ENCODE results near the gene ANAPC4. TPM values are rescaled to one million over a fixed set of nuclear protein-coding genes. Genes with fewer than 3 reads are reported as not detected.

The ANAPC4 gene
- total RNA-seq, 2 experiments from 2014 or later = 32.7 to 50.6 TPM

GRCh38 chr4:25440478-25441030 lies 63.5 kb downstream of the ANAPC4 start:
- Histone ChIP-seq H4K20me1 (ENCODE audit: insufficient read depth, low read length) (no peaks in the 10 kb centered on the region), H3K4me1 (ENCODE audit: insufficient read depth, low read length, poor library complexity, severe bottlenecking) (no peaks in the 10 kb centered on the region), H3K36me3 (ENCODE audit: insufficient read depth, low read length) (no peaks in the 10 kb centered on the region), H3K9me3 (ENCODE audit: low read length) (no peaks in the 10 kb centered on the region), H3K79me2 (ENCODE audit: insufficient read depth, low read depth, low read length) (no peaks in the 10 kb centered on the region), H3K4me2 (ENCODE audit: low read length) (no peak overlapping the region), H3K27ac (ENCODE audit: low read depth, low read length, poor library complexity, severe bottlenecking) (no peak overlapping the region), H3K4me3 (ENCODE audit: low read depth, low read length, poor library complexity, severe bottlenecking) (no peak overlapping the region), H2AFZ (ENCODE audit: low read length) (no peak overlapping the region), H3K9me2 (ENCODE audit: insufficient read depth, low read length) (no peaks in the 10 kb centered on the region)
- ChIA-PET POLR2A (no interaction called here), CTCF (ENCODE audit: unreplicated experiment) (no interaction called here)
- intact Hi-C loops (cut with micrococcal nuclease; ENCODE audit: unreplicated experiment) = loop anchor here (2.0 to 10.0 kb wide), 3 partner anchors 244 to 494 kb away; no protein-coding TSS in a partner anchor
- TF ChIP-seq, protein P1, sequence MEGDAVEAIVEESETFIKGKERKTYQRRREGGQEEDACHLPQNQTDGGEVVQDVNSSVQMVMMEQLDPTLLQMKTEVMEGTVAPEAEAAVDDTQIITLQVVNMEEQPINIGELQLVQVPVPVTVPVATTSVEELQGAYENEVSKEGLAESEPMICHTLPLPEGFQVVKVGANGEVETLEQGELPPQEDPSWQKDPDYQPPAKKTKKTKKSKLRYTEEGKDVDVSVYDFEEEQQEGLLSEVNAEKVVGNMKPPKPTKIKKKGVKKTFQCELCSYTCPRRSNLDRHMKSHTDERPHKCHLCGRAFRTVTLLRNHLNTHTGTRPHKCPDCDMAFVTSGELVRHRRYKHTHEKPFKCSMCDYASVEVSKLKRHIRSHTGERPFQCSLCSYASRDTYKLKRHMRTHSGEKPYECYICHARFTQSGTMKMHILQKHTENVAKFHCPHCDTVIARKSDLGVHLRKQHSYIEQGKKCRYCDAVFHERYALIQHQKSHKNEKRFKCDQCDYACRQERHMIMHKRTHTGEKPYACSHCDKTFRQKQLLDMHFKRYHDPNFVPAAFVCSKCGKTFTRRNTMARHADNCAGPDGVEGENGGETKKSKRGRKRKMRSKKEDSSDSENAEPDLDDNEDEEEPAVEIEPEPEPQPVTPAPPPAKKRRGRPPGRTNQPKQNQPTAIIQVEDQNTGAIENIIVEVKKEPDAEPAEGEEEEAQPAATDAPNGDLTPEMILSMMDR (conservative IDR thresholded peaks at IDR 0.05; ENCODE audit: low read length) = no peak
- no peak for TF ChIP-seq EZH2phosphoT487 (IDR thresholded peaks at IDR 0.05; ENCODE audit: borderline replicate concordance, low read depth, low read length)
- DNase-seq (ENCODE audit: low spot score) = no peak
- BruUV-seq (replicated peaks) = no TSS peak

- Histone ChIP-seq H3K79me2 (ENCODE audit: insufficient read depth, low read depth, low read length) (no peaks in the 10 kb centered on the region), H3K4me2 (ENCODE audit: low read length) (no peak overlapping the region), H4K20me1 (ENCODE audit: insufficient read depth, low read length) (no peaks in the 10 kb centered on the region), H3K9me3 (ENCODE audit: low read length) (no peaks in the 10 kb centered on the region), H3K9me2 (ENCODE audit: insufficient read depth, low read length) (no peaks in the 10 kb centered on the region), H3K27ac (ENCODE audit: low read depth, low read length, poor library complexity, severe bottlenecking) (no peak overlapping the region), H2AFZ (ENCODE audit: low read length) (no peak overlapping the region), H3K4me1 (ENCODE audit: insufficient read depth, low read length, poor library complexity, severe bottlenecking) (no peaks in the 10 kb centered on the region), H3K4me3 (ENCODE audit: low read depth, low read length, poor library complexity, severe bottlenecking) (no peak overlapping the region), H3K36me3 (ENCODE audit: insufficient read depth, low read length) (no peaks in the 10 kb centered on the region)
- BruUV-seq (replicated peaks) = no TSS peak
- intact Hi-C loops (cut with micrococcal nuclease; ENCODE audit: unreplicated experiment) = loop anchor here (2.0 to 10.0 kb wide), 3 partner anchors 243 to 493 kb away; no protein-coding TSS in a partner anchor
- TF ChIP-seq, protein P1 (conservative IDR thresholded peaks at IDR 0.05; ENCODE audit: low read length) = peak; percentile 82
- TF ChIP-seq EZH2phosphoT487 (IDR thresholded peaks at IDR 0.05; ENCODE audit: borderline replicate concordance, low read depth, low read length) = no peak
- ChIA-PET CTCF (ENCODE audit: unreplicated experiment) (no interaction called here), POLR2A (interaction anchor here (0.6 kb wide), 1 partner anchor 228 kb away, joined by 4 read pairs; no protein-coding TSS in a partner anchor)
- peak; percentile 54 for DNase-seq (ENCODE audit: low spot score)
Measured at GRCh38 chr4:25441519-25442117, 64.6 kb downstream of the ANAPC4 start.

DNA sequence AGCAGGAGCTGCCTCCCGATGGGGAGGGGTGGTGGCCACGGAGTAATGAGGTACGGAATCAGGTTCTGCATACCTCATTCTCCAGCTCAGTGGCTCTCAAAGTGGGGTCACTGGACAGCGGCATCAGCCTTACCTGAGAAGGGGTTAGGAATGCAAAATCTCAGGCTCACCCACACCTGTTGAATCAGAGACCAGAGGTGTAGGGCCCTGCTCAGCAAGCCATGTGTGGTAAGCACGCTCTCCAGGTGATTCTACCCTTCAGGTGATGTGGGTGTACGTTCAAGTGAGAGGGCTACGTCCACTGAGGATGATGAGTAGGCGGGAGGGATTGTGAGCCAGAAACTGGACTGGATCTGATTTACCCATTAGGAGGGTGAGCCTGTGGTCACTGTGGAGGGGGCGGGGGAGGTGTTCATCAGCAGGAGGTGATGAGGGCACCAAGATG lies 65.8 kb downstream of the ANAPC4 start:
- Histone ChIP-seq H3K4me1 (ENCODE audit: insufficient read depth, low read length, poor library complexity, severe bottlenecking) (no peaks in the 10 kb centered on the region), H3K9me2 (ENCODE audit: insufficient read depth, low read length) (no peaks in the 10 kb centered on the region), H4K20me1 (ENCODE audit: insufficient read depth, low read length) (no peaks in the 10 kb centered on the region), H3K36me3 (ENCODE audit: insufficient read depth, low read length) (no peaks in the 10 kb centered on the region), H3K4me3 (ENCODE audit: low read depth, low read length, poor library complexity, severe bottlenecking) (no peak overlapping the region), H3K4me2 (ENCODE audit: low read length) (no peak overlapping the region), H3K27ac (ENCODE audit: low read depth, low read length, poor library complexity, severe bottlenecking) (no peak overlapping the region), H2AFZ (ENCODE audit: low read length) (no peak overlapping the region), H3K79me2 (ENCODE audit: insufficient read depth, low read depth, low read length) (no peaks in the 10 kb centered on the region), H3K9me3 (ENCODE audit: low read length) (no peaks in the 10 kb centered on the region)
- no peak for DNase-seq (ENCODE audit: low spot score)
- ChIA-PET CTCF (ENCODE audit: unreplicated experiment) (no interaction called here), POLR2A (no interaction called here)
- intact Hi-C loops (cut with micrococcal nuclease; ENCODE audit: unreplicated experiment) = loop anchor here (10.0 kb wide), 2 partner anchors 242 to 492 kb away; no protein-coding TSS in a partner anchor
- TF ChIP-seq, protein P1 (conservative IDR thresholded peaks at IDR 0.05; ENCODE audit: low read length) = no peak
- no peak for TF ChIP-seq EZH2phosphoT487 (IDR thresholded peaks at IDR 0.05; ENCODE audit: borderline replicate concordance, low read depth, low read length)
- no TSS peak for BruUV-seq (replicated peaks)
